NCI-H69 (cell line): ENCODE results near the gene PLCXD3.

Experiments used
- DNase-seq: peaks from one replicate; lab custom pipeline; 2025; lab: John Stamatoyannopoulos, UW

Gene PLCXD3, protein sequence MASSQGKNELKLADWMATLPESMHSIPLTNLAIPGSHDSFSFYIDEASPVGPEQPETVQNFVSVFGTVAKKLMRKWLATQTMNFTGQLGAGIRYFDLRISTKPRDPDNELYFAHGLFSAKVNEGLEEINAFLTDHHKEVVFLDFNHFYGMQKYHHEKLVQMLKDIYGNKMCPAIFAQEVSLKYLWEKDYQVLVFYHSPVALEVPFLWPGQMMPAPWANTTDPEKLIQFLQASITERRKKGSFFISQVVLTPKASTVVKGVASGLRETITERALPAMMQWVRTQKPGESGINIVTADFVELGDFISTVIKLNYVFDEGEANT

DNA sequence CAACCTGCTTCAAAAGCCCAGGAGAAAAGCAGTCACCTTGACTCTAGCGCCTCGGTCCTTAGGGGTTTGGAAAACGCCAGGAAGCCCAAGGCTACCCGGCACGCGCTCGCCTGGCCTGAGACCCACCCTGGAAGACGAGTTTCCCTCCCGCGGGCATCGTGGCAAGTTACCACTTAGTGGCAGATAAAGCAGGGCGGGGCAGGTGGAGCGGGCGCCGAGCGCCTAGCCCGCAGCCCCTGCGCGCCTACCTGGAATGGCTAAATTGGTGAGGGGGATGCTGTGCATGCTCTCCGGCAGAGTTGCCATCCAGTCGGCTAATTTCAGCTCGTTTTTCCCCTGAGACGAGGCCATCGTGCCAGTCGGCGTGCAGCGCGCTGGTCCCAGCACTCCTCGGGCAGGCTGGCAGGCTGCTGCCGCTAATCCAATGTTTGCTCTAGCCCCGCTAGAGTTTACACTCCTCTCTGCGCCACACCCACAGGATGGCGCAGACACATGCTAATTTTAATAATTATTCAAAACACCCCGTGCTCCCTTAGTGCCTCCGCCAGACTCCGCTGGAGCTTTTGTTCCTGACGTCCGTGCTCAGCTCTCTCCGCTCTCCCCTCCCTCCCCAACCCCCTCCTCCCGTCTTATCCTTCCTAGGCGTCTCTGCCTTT is at the start of gene PLCXD3:
PLCXD3 (minus strand) TSS at position 426 of the 656 bp plus-strand sequence; CDS start at position 351, 75 bp downstream.
- peak; percentile 90 for DNase-seq

DNA sequence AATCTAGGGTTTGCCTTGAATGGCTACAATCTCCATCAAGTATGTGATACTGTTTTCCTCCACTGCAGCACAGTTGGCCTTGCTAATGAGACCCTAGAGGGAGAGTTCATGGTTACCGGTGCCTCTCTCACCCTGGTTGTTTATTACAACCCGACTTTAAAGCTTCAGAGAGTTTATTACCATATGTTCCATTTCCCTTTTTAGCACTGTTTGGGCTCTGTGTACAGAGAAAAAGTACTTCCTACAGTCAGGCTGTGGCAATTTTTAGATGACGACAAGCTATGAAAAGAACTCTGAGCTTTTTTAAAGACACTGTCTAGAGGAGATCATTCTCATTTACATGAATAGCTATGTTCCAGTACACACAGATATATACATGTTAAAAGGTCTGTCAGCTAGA is 48.8 kb upstream of the PLCXD3 start:
- DNase-seq: no peak

DNA sequence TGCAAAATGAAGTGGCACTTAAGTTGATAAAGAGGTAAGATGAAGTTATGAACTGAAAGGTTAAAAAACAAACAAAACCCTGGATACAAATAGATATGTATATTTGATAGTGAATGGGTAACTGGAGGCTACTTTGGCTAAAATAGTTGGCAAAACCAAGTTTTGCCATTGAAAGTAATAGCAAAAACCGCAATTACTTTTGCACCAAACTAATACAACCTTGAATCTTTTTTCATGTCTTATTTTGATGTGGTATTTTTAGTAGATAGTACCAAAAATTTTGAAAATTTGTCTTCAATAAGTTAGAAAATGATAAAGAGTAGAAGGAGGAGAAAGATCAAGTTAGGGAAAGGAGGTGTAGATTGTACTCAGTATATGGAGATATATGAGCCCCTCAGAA is 47.9 kb upstream of the PLCXD3 start:
- DNase-seq: no peak

DNA sequence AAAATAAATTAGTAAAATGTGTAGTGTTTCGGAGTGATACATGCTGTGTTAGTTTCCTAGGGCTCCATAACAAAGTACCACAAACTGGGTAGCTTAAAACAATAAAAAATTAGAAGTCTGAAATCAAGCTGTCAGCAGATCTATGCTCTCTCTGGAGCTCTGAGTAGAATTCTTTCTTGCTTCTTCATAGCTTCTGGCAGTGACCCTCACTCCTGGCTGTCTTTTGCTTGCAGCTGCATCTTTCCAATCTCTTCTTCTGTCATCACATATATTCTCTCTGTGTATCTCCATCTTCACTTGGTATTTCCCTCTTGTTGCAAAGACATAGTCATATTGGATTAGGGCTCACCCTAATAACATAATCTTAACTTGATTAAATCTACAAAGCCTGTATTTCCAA is 37.6 kb upstream of the PLCXD3 start:
- no peak for DNase-seq

DNA sequence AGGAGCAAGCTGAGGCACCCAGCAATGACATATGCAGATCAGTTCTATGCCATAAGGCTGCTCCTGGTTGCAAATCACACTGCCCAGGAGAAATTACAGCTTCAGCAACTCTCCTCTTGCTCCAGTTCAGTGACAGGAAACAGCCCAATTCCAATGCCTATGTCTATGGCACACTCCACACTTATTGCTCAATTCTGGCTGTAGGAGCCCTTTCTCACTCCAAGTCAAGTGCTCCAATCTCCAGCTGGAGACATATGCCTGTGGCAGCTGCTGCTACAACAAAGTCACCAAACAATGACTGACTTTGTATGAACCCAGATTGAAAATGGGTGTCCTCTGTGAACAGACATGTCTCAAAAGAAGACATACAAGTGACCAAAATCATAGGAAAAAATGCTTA is 31.8 kb upstream of the PLCXD3 start:
- no peak for DNase-seq

DNA sequence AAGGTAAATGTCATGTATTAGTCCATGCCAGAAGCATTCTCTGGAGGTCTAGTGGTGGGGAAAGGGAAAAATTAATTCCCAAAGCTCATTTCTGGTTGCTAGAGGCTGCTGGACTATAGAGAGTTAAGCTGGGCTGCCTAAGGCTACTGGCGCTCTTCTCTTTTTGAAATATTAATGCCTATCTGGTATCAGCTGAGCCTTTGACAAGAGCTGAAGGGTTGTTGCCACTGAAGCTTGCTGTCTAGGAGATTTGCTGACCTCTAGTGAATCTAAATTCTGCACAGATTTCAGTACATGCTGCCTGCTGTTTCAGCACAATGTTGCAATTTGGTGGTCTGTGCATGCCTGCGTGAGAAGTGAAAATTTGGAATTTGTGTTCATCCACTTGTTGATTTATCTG is 29.1 kb upstream of the PLCXD3 start:
- DNase-seq: no peak

DNA sequence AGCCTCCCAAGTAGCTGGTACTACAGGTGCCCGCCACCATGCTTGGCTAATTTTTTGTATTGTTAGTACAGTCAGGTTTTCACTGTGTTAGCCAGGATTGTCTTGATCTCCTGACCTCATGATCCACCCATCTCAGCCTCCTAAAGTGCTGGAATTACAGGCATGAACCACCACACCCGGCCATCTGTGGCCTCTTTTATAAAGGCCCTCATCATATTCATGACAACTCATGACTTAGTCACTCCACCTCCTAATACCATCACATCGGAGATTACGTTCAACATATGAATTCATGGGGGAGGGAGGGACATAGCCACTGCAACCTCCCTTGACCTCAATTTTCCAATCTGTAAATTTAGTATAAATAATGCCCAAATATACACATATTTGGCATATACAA is 27.2 kb upstream of the PLCXD3 start:
- DNase-seq: no peak

DNA sequence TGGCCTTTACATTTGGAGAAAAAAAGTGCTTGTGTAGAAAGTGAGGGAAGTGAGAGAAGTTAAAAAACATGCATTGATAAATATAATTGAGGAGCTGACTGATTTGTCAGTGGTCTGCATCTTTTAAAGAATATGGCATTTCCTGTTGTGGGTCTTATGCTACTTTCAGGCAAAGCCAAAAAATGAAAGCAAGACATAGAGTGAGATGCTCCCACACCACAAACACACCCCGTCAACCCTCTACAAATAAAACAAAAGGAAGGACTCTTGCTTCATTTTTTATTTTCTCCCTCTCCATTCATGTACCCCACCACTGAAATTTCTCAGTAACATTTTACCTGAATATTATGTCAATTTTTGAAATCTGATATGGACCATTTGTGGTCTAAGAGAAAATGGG is 22.1 kb upstream of the PLCXD3 start:
- DNase-seq: no peak

DNA sequence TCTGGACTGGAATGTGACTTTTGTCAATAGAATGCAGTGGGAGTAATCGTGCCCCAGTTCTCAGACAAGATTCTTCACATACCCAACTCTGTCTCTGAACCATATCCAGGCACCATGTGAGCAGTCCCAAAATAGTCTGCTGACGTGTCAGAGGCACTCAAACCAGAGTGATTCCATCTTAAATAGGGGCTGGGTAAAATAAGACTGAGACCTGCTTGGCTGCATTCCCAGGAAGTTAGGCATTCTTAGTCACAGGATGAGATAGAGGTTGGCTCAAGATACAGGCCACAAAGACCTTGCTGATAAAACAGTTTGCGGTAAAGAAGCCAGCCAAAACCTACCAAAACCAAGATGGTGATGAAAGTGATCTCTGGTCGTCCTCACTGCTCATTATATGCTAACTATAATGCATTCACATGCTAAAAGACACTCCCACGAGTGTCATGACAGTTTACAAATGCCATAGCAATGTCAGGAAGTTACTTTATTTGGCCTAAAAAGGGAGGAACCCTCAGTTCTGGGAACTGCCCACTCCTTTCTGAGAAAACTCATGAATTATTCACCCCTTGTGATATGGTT is 16.9 kb upstream of the PLCXD3 start:
- DNase-seq: no peak

DNA sequence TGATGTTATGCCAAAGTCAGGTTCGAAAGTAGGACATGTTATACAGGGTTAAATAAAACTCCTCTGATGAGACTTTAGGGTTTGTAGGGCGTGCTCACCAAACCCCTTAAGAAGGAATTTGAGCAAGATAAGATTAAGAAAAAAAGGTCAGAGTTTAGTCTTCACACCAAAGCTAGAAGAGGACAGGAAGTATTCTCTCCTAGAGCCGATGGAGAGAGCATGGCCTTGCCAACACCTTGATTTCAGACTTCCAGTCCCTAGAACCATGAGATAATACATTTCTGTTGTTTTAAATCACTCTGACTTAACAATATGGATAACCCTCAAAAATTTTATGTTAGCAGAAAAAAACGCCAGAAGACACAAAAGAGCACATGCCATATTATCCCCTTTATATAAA is 16.3 kb upstream of the PLCXD3 start:
- no peak for DNase-seq

DNA sequence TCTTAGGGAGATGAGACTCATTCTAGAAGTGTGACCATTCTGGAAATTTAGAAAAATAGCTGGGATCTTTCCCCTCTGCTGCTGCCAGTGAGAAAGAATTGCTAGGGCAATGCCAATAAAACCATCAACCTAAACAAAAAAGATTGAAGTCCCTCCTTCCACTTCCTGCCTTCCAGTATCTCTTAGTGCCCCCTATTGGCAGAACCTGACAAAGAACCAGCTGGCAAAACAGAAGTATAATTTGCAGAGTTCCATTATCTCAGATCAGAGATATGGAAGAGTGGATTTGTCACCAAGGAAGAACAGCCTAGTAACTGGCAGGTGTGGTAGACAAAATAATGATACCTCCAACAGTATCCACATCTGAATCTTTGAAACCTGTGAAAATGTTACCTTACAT is 13.8 kb upstream of the PLCXD3 start:
- DNase-seq: peak; percentile 39

DNA sequence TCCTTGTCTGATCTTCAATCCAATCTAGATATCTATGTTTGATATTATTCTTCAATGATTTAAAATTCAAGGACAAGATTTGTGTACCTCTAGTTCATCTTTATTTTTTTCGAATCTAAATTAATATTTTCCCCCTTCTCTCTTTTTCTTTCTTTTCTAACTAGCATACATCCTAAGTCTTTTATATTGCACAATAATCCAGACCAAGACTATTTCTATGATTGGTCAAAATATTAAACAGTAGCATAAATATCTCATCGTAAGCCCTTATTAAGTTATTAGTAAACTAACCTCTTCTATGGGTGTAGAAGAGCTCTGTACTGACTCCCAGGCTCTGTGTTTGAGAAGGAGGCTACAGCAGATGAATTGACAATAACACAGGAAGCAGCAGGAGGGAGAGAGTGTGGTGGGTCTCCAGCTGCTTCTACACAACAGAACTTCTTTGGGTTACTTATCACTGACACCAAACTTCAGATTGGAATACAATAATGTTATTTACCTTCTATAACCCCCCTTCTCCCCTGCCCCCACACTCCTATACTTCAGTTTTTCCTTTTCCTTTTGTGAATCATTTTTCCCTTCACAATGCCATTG is 11.9 kb upstream of the PLCXD3 start:
- DNase-seq: no peak

DNA sequence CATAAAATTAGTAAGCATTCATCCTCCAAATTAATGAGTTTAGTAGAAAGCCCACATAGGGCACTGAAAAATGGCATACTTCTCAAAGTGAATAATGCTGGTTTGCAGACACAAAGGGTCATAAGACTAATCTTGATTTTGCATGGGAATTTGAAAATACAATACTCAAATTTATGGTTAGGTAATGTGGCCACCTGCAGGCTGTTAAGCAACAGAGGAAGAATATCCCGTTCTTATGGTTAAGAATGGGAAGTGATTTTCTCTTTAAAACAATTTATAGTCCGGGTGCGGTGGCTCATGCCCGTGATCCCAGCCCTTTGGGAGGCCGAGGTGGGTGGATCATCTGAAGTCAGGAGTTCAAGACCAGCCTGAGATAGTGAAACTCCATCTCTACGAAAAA is 9.4 kb upstream of the PLCXD3 start:
- no peak for DNase-seq

DNA sequence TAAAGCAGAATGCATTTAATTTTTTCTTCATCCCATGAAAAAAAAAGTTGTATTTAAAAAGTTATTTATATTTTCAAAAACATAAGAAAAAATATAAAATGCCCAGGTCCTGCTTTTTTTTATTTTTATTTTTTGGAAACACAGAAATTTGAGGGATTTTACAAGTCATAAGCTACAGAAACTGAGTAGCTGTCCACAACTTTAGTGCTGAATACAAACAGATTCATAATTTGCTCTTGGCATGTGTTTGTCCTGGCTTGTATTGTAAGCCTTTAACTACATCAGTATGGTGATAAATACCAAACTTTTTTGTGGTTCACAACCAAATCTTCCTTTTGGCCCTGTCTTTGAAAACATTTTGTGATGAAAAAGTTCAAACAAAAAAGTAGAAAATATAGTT is 7.5 kb upstream of the PLCXD3 start:
- no peak for DNase-seq

DNA sequence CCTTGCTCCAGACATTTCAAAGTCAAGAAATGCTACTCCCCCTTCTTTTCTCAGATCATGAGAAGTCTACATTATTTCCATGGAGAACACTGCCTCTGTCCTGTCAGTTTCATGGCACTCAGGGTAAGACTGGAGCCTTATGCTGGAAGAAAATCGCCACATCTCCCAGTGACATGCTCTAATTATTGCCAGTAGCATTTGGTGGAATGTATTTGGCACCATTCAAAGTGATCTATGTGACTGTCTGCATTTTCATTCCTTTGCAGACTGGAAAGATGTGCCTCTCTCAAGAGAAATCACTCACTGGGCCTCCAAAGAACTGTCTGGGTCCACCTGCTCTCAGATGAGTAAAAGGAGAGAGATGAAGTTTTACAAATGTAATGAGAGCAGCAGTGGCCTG is 840 bp upstream of the PLCXD3 start:
- no peak for DNase-seq

DNA sequence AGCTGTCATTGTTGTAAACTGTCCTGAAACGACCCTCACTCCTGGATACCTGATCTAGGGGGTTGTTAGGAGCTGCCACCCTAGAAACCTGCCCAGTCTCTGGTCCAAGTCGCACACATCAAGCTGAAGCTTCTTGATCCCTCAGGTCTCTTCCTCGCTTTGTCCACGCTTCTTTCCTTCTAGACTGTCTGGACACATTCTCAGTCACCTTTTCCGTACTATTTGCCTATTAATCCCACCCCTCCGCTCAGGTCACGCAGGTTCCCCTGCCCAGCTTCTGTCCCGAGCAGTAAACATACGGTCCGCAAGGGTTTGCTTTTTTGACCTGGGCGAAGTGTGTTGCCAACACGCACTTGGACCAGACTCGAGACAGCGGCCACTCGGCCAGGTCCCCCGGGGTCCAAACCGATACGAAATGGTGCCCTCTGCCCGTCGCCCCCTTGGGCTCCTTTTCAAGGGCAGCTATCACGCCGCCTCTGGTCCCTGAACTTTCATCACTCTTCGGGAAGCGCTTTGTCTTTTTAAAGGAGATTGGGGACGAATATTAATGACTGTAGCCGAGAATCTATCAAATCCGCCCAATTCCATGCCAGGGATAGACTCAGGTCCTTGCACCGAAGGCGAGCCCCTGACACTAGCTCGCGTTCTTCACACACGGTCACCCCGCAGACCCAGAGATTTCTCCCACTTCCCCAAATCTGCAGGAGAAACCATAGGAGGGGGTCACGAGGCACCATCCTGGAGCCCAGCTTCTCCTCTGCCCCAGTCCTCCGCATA is 814 bp downstream of the PLCXD3 start:
- peak; percentile 28 for DNase-seq

DNA sequence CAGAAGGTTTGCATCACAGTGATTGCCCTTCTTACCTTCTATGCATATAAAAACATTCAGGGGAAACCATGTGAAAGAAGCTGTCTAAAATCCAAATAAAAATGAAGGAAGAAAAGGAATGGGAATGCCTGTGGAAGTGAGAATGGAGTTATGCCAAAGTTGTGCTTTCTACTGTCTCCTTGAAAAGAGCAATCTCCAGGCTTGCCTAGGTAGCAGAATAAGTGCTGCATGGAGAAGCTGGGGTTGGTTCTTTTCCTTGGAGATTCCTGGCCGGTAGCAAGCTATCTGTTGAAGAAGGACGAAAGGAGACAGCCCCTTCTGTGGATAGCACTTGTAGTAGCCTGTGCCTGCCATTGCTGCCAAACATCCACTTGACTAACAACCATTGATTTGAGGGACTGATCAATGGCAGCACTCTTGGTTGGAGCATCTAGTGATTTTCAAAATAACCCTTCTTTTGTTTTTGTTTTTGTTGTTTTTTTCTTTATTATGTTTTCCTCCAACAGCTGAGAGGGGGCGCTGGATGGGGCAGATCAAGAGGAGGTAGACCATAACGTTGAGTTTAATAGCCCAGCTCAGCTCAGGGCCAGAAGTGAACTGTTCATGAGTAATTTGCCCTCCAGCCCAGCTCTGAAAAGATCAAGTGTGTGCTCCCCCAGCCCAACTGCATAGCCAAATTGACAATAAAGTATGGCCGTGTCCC is 1.6 kb downstream of the PLCXD3 start:
- peak; percentile 28 for DNase-seq

DNA sequence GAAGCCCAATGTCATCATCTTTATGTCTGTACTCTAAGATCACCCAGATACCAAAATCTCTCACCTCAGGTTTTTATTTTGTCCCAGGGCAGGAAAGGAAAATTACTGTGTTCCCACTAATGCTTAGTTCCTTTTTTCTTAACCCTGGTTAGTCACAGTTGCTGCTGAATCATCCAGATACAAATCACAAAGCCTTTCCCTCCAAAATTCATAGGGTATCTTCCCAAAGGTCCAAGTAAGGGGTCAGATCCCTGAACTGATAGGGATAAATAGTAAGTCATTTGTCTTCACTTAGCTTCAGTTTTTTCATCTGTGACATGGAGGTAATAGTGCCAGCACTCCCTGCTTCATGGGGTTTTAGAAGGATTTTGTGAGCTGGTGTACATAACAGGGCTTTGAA is 2.2 kb downstream of the PLCXD3 start:
- DNase-seq: peak; percentile 4

DNA sequence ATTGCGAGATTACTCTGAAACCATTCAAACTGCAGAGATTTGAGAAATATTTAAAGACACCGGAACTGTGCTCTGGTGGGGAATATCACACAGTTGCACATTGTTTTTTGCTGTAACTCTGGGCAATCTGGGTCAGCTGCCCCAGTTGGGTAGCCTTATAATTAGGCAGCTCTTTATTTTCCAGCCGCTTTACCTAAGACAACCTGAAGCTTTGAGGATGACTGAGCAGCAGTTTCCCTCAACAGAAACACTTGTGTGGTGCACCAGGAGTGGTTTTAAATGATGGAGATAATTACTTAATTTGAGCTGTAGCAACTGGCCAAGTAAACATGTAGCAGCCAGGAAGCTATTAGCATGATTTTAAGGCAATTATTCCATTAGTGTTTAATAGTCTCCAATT is 2.9 kb downstream of the PLCXD3 start:
- DNase-seq: peak; percentile 57

DNA sequence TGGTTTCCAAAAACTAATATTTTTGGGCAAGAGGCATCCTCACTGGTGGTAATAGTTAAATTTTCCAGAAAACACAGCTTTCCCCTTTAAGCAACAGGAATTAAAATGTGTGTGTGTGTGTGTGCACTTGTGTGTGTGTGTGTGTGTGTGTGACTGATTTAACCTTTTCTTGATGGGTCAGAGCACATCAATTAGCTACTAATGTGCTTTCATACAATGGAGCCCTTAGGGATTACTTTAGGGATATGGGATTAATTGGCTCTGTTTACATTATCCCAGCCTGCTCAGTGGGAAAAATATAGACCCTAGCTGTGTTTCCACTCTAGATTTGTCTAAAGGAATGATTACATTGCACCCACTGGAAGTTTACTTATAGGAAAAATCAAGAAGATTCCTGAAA is 6.5 kb downstream of the PLCXD3 start:
- DNase-seq: peak; percentile 57

DNA sequence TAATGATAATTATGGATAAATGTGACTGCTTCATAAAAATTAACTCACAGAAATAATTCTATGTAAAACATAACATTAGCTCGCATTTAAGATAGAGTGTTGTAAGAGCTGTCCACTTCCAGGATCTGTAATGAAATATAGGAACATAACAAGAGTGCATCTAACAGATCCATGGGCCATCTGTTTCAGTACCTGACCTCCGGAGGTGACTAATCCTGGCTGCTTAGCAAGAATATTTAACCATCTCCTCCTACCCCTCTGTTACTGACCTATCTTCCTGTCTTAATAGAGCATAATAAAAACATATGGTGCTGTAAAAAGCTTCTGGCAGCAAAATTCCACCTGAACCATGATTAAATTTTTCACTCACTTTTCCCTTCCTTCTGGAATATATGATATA is 7.1 kb downstream of the PLCXD3 start:
- peak; percentile 17 for DNase-seq
